Transverse colon (tissue), 4 donors: ENCODE results near the gene FUNDC2. TPM values are rescaled to one million over a fixed set of nuclear protein-coding genes. Genes with fewer than 3 reads are reported as not detected.

Source experiments
- DNase-seq: peaks from one replicate; pipeline ENCODE4 v3.0.0-alpha.2; 2019
- H3K27ac ChIP-seq, 4 donors: fragments of 200-600 bp; sonication (generic); 2 replicates each; pipeline ENCODE4 v1.5.1; 2016 to 2018; ENCODE audit warnings: inconsistent platforms in 4 of 4
- H3K27me3 ChIP-seq: fragments of 200-600 bp; sonication (generic); 2 replicates; pipeline ENCODE4 v1.5.1; 2017; ENCODE audit warnings: inconsistent platforms
- H3K36me3 ChIP-seq, 4 donors: fragments of 200-600 bp; sonication (generic); 2 replicates each; pipeline ENCODE4 v1.5.1; 2017 to 2019; ENCODE audit warnings: inconsistent platforms in 4 of 4
- H3K4me1 ChIP-seq, 4 donors: fragments of 200-600 bp; sonication (generic); 2 replicates each; pipeline ENCODE4 v1.5.1; 2017 to 2020; ENCODE audit warnings: inconsistent platforms in 4 of 4
- H3K4me3 ChIP-seq, 4 donors: fragments of 200-600 bp; sonication (generic); 1 replicate in 1 of 4; 2 replicates in 3 of 4; pipeline versions ENCODE4 v1.5.1 to v1.6.1; 2017 to 2019; ENCODE audit warnings: inconsistent platforms in 4 of 4
- H3K9me3 ChIP-seq, 2 donors: fragments of 200-600 bp; sonication (generic); 2 replicates each; pipeline ENCODE4 v1.5.1; 2017 to 2019; ENCODE audit warnings: inconsistent platforms in 2 of 2
- EP300 ChIP-seq: sonication (generic); formaldehyde crosslinking; IDR thresholded peaks from one replicate; pipeline ENCODE4 v1.6.1; 2017; ENCODE audit warnings: antibody characterized with exemption, low read depth
- POLR2A ChIP-seq: fragments of 450-650 bp; IDR thresholded peaks from one replicate; pipeline ENCODE4 v1.6.1; 2016; ENCODE audit warnings: antibody characterized with exemption, mild to moderate bottlenecking, moderate library complexity
- POLR2AphosphoS5 ChIP-seq, 3 donors: sonication (generic); formaldehyde crosslinking; IDR thresholded peaks; one replicate each; pipeline ENCODE4 v1.6.1; 2016; ENCODE audit warnings: antibody characterized with exemption in 3 of 3
- WGBS, 2 donors: methylation state at CpG; one replicate each; pipeline ENCODE4 v1.1.5; 2018; ENCODE audit warnings: low coverage in 1 of 2; 5-methylcytosine and 5-hydroxymethylcytosine counted together
- in situ Hi-C, 4 donors: fragments of 200-750 bp; cut with MboI; loops; one replicate each; pipeline versions ENCODE4 v1.15.0 to v1.15.1; 2017; ENCODE audit warnings: low sequenced_read_pairs in 3 of 4, low pct_ligation_motif_present in 1 of 4, low pct_unique_long_range_greater_than_20kb in 1 of 4
- intact Hi-C: fragments of 100-400 bp; cut with DNase I; formaldehyde crosslinking; loops from one replicate; pipeline ENCODE4 v1.15.1; 2023; ENCODE audit warnings: low total_unique reads
- total RNA-seq, 4 donors: library from RNA; depleted of rRNA; stranded (reverse); fragments of >200 nt; gene quantifications; one replicate each; pipeline ENCODE4 v1.1.0, GENCODE V29; 2016
- TF ChIP-seq, protein P1 (sequence below), 5 experiments: fragments of 200-600 bp in 3 of 5; fragments of 450-650 bp in 2 of 5; sonication (generic) in 3 of 5; IDR thresholded peaks; 1 replicate in 2 of 5; 2 replicates in 3 of 5; pipeline ENCODE4 v1.5.1; 2016 to 2017; ENCODE audit warnings: antibody characterized with exemption in 5 of 5, inconsistent platforms in 3 of 5, mild to moderate bottlenecking in 2 of 5, moderate library complexity in 1 of 5

The FUNDC2 gene
- total RNA-seq, 4 donors from 2014 or later, result 7.8 to 42.9 (median 32.9) TPM

DNA sequence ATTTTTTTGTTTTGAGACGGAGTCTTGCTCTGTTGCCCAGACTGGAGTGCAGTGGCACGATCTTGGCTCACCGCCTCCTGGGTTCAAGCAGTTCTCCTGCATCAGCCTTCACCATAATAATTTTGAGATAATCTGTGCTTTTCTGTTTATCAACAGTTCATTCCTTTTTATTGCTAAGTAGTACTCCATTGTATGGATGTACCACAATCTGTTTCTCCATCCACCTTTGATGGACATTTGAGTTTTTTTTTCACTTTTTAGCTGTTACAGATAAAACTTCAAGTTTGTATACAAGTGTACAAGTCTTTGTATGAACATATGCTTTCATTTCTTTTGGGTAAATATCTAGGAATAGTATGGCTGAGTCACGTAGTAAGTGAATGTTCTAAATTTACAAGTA is 9.0 kb downstream of the FUNDC2 start:
- 90% methylated on average over 4 of the region's 4 CpGs; no CpG with 5 or more reads in 1 of the 2 donors for WGBS, 2 donors
- Histone ChIP-seq H3K4me1 (no peaks in the 10 kb centered on the region), H3K9me3 (no peaks in the 10 kb centered on the region), H3K27ac (no peak overlapping the region), H3K36me3 (peaks cover 0 to 4% (median 0%) of the 10 kb centered on the region in 4 donors), H3K4me3 (no peak overlapping the region), H3K27me3 (no peaks in the 10 kb centered on the region)
- intact Hi-C loops, result no loop called here
- DNase-seq, result no peak
- TF ChIP-seq EP300 (no peak), POLR2AphosphoS5 (IDR thresholded peaks at IDR 0.05) (no peak), POLR2A (no peak)
- TF ChIP-seq, protein P1, sequence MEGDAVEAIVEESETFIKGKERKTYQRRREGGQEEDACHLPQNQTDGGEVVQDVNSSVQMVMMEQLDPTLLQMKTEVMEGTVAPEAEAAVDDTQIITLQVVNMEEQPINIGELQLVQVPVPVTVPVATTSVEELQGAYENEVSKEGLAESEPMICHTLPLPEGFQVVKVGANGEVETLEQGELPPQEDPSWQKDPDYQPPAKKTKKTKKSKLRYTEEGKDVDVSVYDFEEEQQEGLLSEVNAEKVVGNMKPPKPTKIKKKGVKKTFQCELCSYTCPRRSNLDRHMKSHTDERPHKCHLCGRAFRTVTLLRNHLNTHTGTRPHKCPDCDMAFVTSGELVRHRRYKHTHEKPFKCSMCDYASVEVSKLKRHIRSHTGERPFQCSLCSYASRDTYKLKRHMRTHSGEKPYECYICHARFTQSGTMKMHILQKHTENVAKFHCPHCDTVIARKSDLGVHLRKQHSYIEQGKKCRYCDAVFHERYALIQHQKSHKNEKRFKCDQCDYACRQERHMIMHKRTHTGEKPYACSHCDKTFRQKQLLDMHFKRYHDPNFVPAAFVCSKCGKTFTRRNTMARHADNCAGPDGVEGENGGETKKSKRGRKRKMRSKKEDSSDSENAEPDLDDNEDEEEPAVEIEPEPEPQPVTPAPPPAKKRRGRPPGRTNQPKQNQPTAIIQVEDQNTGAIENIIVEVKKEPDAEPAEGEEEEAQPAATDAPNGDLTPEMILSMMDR (IDR thresholded peaks at IDR 0.05), result no peak
- in situ Hi-C loops, result no loop called here

DNA sequence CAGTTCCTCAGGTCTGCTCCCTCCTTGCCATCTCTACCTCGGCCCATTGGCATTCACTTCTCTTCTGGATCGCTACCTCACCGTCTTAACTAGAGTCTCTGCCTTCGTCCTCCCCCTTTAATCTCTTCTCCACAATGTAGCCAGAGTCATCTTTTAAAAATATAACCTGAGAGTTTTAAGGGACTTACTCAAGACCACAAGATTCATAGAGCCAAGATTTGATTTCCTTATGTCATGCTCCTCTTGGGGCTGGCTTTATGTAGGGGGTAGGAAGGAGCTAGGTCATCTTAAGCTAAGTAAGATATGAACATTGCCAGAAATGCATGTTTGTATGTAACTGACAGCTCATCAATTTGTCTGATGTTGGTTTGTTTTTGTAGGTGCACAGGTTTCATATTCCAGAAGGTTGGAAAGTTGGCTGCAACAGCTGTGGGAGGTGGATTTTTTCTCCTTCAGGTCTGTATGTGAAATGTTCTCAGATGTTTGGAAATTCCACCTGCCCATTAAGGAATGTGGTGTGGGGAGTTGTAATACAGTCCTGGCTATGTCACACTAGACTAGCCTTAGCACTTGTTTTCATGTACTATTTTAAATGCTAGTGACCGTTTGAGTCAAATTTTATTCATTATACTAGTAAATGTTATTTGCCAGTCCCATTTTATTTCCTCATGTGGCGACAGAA is 19.6 kb downstream of the FUNDC2 start:
- TF ChIP-seq POLR2A (no peak), POLR2AphosphoS5 (IDR thresholded peaks at IDR 0.05) (no peak)
- Histone ChIP-seq H3K36me3 (no peaks in the 10 kb centered on the region), H3K9me3 (no peaks in the 10 kb centered on the region), H3K4me3 (no peak overlapping the region), H3K27me3 (no peaks in the 10 kb centered on the region), H3K27ac (no peak overlapping the region), H3K4me1 (peaks cover 0 to 3% (median 0%) of the 10 kb centered on the region in 4 donors)
- WGBS, 2 donors, result 75 to 93% methylated on average over 3 to 6 of the region's 6 CpGs
- in situ Hi-C loops, result no loop called here
- no peak for DNase-seq
- intact Hi-C loops, result no loop called here

DNA sequence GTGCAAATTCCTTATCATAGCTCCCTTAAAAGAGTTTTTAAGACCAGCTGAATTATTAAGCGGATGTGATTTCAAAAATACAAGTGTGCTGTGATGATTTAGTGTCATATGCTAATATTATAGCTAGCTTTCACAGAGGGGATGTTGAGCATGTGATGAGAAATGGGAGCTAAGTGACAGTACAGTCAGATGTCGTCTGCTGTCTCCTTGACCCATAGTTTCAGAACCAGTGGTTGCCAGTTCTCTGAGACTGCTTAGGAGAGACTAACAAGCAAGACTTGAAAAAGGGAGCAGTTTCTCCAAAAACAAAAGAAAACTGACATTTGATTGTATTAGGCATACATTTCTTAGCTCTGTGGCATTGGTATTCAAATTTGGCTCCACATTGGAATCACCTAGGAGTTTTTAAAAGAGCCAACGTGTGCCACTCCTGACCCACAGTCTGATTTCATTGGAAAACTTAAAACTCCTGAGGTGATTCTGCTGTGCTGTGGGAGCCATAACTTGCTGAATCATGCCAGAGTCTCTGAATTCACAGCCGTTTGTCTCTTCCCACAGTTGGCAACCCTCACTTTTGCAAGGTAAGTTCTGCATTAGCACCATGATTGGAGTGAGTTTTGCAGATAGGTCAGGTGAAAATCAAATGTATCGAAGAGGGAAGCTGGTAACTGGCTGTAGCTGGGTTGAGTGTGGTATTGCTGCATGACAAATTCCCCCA is 20.3 kb downstream of the FUNDC2 start:
- in situ Hi-C loops (no loop called here), intact Hi-C loops (no loop called here)
- no peak for TF ChIP-seq POLR2A
- TF ChIP-seq, protein P1 (IDR thresholded peaks at IDR 0.05), result no peak
- TF ChIP-seq POLR2AphosphoS5 (IDR thresholded peaks at IDR 0.05), result no peak
- TF ChIP-seq EP300, result no peak
- 76 to 100% methylated on average over 1 to 5 of the region's 5 CpGs for WGBS, 2 donors
- Histone ChIP-seq H3K9me3 (no peaks in the 10 kb centered on the region), H3K4me1 (peaks cover 0 to 3% (median 0%) of the 10 kb centered on the region in 4 donors), H3K4me3 (no peak overlapping the region), H3K27ac (no peak overlapping the region), H3K27me3 (no peaks in the 10 kb centered on the region), H3K36me3 (no peaks in the 10 kb centered on the region)
- DNase-seq, result no peak

DNA sequence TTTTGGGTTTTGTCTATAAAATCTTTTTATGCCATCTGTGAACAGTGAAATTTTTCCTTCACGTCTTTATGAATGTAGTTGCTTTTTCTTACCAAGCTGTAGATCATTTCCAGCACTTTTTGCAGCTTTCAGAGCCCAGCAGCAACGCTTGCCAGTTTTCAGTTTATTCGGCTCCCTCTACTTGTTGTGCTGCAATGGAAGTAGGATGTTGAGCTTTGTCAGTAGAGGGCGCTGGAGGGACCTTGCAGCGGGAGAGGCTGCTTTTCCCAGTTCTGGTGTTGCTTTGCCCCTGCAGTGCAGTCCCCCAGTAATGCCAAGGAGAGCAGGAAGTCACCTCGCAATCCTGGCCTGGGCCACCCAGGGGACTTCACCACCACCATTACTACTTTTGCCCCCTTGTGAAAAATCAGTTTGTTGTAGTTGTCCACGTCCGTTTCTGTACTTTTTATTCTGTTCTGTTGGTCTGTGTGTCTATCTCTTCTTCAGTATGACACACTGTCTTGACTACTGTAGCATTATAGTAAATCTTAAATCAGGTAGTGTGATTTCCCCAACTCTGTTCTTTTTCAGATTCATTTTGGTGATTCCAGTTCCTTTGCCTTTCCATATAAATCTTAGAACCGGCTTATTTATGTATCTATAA is 22.5 kb downstream of the FUNDC2 start:
- in situ Hi-C loops, result no loop called here
- no peak overlapping the region for H3K27ac ChIP-seq
- 33 to 40% methylated on average over 7 to 9 of the region's 9 CpGs for WGBS, 2 donors
- intact Hi-C loops, result no loop called here
- H3K9me3 ChIP-seq, result no peaks in the 10 kb centered on the region
- no peaks in the 10 kb centered on the region for H3K27me3 ChIP-seq
- H3K4me3 ChIP-seq, result no peak overlapping the region
- DNase-seq, result peak; percentile 55
- peaks cover 0 to 3% (median 0%) of the 10 kb centered on the region in 4 donors for H3K4me1 ChIP-seq
- no peaks in the 10 kb centered on the region for H3K36me3 ChIP-seq
- TF ChIP-seq, protein P1 (IDR thresholded peaks at IDR 0.05), result peak; percentile 42 to 49 (median 48)
- no peak for TF ChIP-seq POLR2A
